HFFc6 (cell line): Measurements from ENCODE around the gene TNS4. TPM values are rescaled to one million over a fixed set of nuclear protein-coding genes. Genes with fewer than 3 reads are reported as not detected.

Experiments
- DNase-seq: peaks from one replicate; pipeline ENCODE4 v3.0.0-alpha.2; 2018
- H3K27ac Mint-ChIP-seq: 2 replicates; pipeline ENCODE4 v1.8.0; 2020; ENCODE audit warnings: mild to moderate bottlenecking, mixed read lengths
- H3K27me3 Mint-ChIP-seq: 2 replicates; pipeline ENCODE4 v1.8.0; 2021; ENCODE audit warnings: mild to moderate bottlenecking, moderate library complexity, mixed read lengths; ENCODE audit not compliant: insufficient read depth
- H3K36me3 Mint-ChIP-seq: 2 replicates; pipeline ENCODE4 v1.8.0; 2021; ENCODE audit warnings: low read depth, mixed read lengths
- H3K4me1 Mint-ChIP-seq: 2 replicates; pipeline ENCODE4 v1.8.0; 2020; ENCODE audit warnings: low read depth, mixed read lengths
- H3K4me3 Mint-ChIP-seq: 2 replicates; pipeline ENCODE4 v1.8.0; 2020; ENCODE audit warnings: mild to moderate bottlenecking, moderate library complexity, mixed read lengths
- H3K9me3 Mint-ChIP-seq: 2 replicates; pipeline ENCODE4 v1.8.0; 2020; ENCODE audit warnings: mild to moderate bottlenecking, mixed read lengths
- total RNA-seq, 6 experiments: library from RNA; stranded (reverse); fragmentation: NEBNext Ultra II Directional; extraction: Animal tissue kit (Norgen Biotek cat#: 25700); gene quantifications; 2 replicates in 1 of 6; 3 replicates in 5 of 6; pipeline ENCODE4 v1.2.3, GENCODE V29; 2021
- TF ChIP-seq, protein P1 (sequence below): fragments of 200-600 bp; sonication (generic); IDR thresholded peaks from 2 replicates; pipeline ENCODE4 v1.5.0; 2021; ENCODE audit warnings: antibody characterized with exemption, mild to moderate bottlenecking

TNS4 gene
- total RNA-seq, 6 experiments from 2014 or later, result 0.17 TPM; not detected in 5

DNA sequence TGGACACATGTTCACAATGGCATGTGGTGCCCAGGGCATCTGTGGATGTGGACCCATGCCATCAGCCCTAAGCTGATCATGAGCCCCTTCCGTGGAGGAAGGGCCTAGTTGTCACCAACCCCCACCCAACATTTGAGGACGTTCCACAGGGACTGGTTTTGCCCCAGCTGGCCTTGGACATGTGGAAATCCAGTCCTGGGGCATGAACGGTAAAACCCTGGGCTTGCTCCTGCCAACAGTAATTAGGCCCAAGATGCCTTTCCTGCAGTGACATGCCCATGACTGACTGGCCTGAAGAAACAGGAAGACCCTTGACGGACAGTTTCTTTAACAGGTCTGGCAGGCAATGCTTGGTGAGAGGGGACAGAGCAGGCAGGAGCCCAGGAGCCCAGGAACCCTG is 7.7 kb downstream of the TNS4 start:
- H3K27ac Mint-ChIP-seq, result no peak overlapping the region
- H3K27me3 Mint-ChIP-seq, result peaks cover 4% of the 10 kb centered on the region; the same call in 1 of the 2 replicates
- H3K4me3 Mint-ChIP-seq, result no peak overlapping the region
- no peak for DNase-seq
- H3K36me3 Mint-ChIP-seq, result no peaks in the 10 kb centered on the region
- TF ChIP-seq, protein P1, sequence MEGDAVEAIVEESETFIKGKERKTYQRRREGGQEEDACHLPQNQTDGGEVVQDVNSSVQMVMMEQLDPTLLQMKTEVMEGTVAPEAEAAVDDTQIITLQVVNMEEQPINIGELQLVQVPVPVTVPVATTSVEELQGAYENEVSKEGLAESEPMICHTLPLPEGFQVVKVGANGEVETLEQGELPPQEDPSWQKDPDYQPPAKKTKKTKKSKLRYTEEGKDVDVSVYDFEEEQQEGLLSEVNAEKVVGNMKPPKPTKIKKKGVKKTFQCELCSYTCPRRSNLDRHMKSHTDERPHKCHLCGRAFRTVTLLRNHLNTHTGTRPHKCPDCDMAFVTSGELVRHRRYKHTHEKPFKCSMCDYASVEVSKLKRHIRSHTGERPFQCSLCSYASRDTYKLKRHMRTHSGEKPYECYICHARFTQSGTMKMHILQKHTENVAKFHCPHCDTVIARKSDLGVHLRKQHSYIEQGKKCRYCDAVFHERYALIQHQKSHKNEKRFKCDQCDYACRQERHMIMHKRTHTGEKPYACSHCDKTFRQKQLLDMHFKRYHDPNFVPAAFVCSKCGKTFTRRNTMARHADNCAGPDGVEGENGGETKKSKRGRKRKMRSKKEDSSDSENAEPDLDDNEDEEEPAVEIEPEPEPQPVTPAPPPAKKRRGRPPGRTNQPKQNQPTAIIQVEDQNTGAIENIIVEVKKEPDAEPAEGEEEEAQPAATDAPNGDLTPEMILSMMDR, result no peak
- no peaks in the 10 kb centered on the region for H3K9me3 Mint-ChIP-seq
- H3K4me1 Mint-ChIP-seq, result peaks cover 38% of the 10 kb centered on the region

DNA sequence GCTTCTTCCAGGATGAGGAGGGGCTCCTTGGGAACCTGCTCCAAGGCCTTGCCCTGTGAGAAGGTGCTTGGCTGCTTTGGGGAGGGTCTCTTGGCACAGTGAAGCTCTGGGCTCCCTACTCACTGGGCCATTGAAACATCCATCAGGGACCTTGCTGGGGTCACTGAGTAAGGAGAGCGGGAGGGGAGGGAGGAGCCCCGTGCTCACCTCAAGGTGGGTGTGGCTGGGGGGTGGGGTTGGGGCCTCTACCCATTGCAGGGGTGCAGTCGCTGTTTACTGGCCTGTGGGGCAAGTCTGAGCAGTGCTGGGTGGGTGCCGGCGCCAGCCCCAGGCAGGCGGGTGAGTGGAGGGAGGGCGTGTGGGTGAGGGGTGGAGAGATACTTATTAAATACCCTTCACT is 9.9 kb downstream of the TNS4 start:
- Mint-ChIP-seq H3K36me3 (no peaks in the 10 kb centered on the region), H3K4me3 (no peak overlapping the region), H3K27ac (no peak overlapping the region; the same call in 1 of the 2 replicates), H3K27me3 (peaks cover 4% of the 10 kb centered on the region; the same call in 1 of the 2 replicates), H3K4me1 (peaks cover 38% of the 10 kb centered on the region), H3K9me3 (no peaks in the 10 kb centered on the region)
- TF ChIP-seq, protein P1, result no peak
- DNase-seq, result no peak

DNA sequence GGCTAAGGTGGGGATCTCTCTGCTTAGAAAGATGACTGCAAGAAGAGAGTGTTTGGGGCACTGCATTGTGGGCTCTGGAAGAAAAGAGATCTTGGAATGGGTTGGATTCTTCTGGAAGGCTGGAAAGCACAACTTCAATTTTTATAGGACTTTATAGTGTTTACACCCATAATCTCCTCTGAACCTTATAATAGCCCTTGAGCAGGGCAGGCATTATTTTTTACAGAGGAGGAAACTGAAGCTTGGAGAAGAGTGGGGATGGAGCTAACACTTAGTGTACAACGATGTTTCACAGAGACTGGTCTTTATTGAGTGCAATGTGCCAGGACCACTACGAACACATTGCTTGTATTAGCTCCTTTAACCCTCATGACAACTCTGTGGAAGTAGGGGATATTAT is 10.4 kb downstream of the TNS4 start:
- H3K4me3 Mint-ChIP-seq, result no peak overlapping the region
- H3K4me1 Mint-ChIP-seq, result peaks cover 43% of the 10 kb centered on the region
- H3K27ac Mint-ChIP-seq, result peak overlapping the region; percentile 62
- peaks cover 4% of the 10 kb centered on the region; the same call in 1 of the 2 replicates for H3K27me3 Mint-ChIP-seq
- TF ChIP-seq, protein P1, result no peak
- no peaks in the 10 kb centered on the region for H3K36me3 Mint-ChIP-seq
- no peak for DNase-seq
- no peaks in the 10 kb centered on the region for H3K9me3 Mint-ChIP-seq

DNA sequence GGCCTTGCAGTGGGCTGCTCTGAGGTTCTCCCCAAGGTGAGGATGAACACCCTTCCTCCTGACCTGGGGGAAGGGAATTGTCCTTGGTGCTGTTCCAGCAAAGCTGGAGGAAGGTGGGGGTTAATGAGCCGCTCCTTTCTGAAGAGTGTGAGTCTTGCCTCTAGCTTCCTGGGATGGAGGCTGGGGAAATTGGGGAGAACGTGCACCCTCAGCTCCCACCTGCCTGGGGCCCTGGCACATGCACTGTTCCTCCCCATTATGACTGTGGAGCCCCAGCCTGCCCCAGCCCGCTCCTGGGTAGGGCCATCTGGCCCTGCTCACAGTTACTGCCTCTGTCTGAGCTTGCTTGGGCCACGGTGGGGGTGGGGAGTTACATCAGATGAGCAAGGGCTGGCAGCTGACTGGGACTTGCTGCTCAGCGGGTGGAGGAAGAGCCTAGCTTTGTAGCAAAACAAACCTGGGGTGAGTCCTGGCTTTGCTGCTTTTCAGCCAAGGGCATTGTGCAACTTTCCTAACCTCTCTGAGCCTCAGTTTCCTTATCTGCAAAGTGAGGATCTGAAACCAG is 11.1 kb downstream of the TNS4 start:
- peaks cover 49% of the 10 kb centered on the region for H3K4me1 Mint-ChIP-seq
- TF ChIP-seq, protein P1, result no peak
- H3K36me3 Mint-ChIP-seq, result no peaks in the 10 kb centered on the region
- no peak for DNase-seq
- no peaks in the 10 kb centered on the region for H3K9me3 Mint-ChIP-seq
- no peak overlapping the region for H3K4me3 Mint-ChIP-seq
- peak overlapping the region; percentile 62 for H3K27ac Mint-ChIP-seq
- H3K27me3 Mint-ChIP-seq, result peaks cover 4% of the 10 kb centered on the region; the same call in 1 of the 2 replicates

DNA sequence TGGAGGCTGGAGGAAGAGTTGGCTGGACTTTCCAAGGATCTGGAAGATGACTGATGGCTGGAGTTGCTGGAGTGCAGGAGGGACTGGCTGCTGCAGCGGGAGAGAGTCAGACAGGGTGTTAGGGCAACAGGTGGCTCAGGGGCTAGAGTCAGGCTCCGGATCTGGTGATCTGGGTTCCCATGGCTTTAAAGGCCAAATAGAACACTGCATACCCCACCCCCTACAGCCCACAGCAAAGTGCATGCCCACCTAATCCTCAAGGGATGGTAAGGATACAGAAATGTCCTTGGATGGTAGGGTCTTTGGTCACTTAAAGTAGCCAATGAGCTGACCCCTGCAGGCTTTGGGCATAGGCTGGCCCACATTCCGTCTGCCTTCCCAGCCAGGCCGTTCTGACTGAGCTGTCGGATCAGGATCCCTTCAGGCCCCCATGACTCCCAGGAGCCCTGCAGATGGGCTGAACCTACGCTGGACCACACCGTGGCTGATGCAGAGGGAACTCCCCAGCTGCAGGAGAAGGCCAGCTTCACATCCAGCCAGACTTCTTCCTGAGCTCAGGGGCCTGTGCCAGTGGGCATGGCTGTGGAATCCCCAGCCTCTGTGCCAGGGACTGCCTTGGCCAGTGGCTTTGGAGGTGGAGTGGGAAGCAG is 13.9 kb downstream of the TNS4 start:
- Mint-ChIP-seq H3K4me1 (peaks cover 73% of the 10 kb centered on the region), H3K27me3 (0 out of 2 replicates have a peak, but pooled peaks cover 2% of the 10 kb centered on the region), H3K4me3 (peak overlapping the region; percentile 73; the same call in 1 of the 2 replicates), H3K36me3 (no peaks in the 10 kb centered on the region), H3K9me3 (no peaks in the 10 kb centered on the region), H3K27ac (peak overlapping the region; percentile 97)
- no peak for DNase-seq
- TF ChIP-seq, protein P1, result no peak
